Heart left ventricle (tissue), 13 donors: Measurements from ENCODE around the gene GRAMD1B.

Experiments
- POLR2A ChIP-seq, 2 donors: fragments of 450-650 bp; IDR thresholded peaks; one replicate each; pipeline ENCODE4 v1.6.1; 2017; ENCODE audit warnings: antibody characterized with exemption in 2 of 2, mild to moderate bottlenecking in 2 of 2, moderate library complexity in 2 of 2
- TF ChIP-seq, protein P1 (sequence below), 12 donors: fragments of 200-600 bp; sonication (generic) in 4 of 12; IDR thresholded peaks; one replicate each; pipeline versions ENCODE4 v1.5.0 to v1.8.0; 2018 to 2022; ENCODE audit warnings: antibody characterized with exemption in 12 of 12, mild to moderate bottlenecking in 5 of 12
- donor health status: ischemic (EF 13 %, LVEDD 7.1; RV severe dilation, severe dysfunction).
- donor health status: DM: no; HTN: yes; CAD: no.
- donor health status: DM: no; HTN: no; CAD: no.
- donor health status: ischemic (EF 25% LVEDD 6.9; RV normal size, moderate dysfunction).
- donor health status: ischemic (EF 25% LVEDD 5.7; RV mildly dilated, moderate dysfunction).
- donor health status: ischemic (EF 35%, LVEDD 5.7; RV mildly dilated, moderate dysfunction).
- donor health status: nonischemic (EF 11% LVEDD 7.7; RV severe dilation, severe dysfunction).
- donor health status: DM: yes; HTN: yes; CAD: no.
- donor health status: PGD.
- donor health status: ischemic (EF 29% LVEDD 5.4; RV normal size, mild dysfunction).
- donor health status: nonischemic (EF 23%, LVEDD 6.1; RV moderate dilation, normal function).

GRCh38 chr11:123544631-123545375 lies 114.7 kb downstream of the GRAMD1B start:
- TF ChIP-seq, protein P1, sequence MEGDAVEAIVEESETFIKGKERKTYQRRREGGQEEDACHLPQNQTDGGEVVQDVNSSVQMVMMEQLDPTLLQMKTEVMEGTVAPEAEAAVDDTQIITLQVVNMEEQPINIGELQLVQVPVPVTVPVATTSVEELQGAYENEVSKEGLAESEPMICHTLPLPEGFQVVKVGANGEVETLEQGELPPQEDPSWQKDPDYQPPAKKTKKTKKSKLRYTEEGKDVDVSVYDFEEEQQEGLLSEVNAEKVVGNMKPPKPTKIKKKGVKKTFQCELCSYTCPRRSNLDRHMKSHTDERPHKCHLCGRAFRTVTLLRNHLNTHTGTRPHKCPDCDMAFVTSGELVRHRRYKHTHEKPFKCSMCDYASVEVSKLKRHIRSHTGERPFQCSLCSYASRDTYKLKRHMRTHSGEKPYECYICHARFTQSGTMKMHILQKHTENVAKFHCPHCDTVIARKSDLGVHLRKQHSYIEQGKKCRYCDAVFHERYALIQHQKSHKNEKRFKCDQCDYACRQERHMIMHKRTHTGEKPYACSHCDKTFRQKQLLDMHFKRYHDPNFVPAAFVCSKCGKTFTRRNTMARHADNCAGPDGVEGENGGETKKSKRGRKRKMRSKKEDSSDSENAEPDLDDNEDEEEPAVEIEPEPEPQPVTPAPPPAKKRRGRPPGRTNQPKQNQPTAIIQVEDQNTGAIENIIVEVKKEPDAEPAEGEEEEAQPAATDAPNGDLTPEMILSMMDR (IDR thresholded peaks at IDR 0.05), result no peak
- no peak for TF ChIP-seq POLR2A (IDR thresholded peaks at IDR 0.05)
